A549 (cell line): ENCODE results near the gene ULBP3.

ENCODE experiments used
- CBX8 ChIP-seq: fragments of 200-600 bp; sonication (generic); IDR thresholded peaks from 2 replicates; pipeline ENCODE4 v1.6.1; 2016
- CTCF ChIP-seq: fragments of >200 bp; sonication (Bioruptor Twin); formaldehyde crosslinking; IDR thresholded peaks from 3 replicates; pipeline ENCODE4 v1.5.1; 2016
- NFE2L2 ChIP-seq: fragments of 150-350 bp; conservative IDR thresholded peaks from 2 replicates; pipeline ENCODE4 v1.6.1; 2014; ENCODE audit warnings: low read length
- POLR2A ChIP-seq: IDR thresholded peaks from 2 replicates; pipeline ENCODE4 v1.6.1; 2012; ENCODE audit warnings: mild to moderate bottlenecking, low read length
- POLR2AphosphoS2 ChIP-seq: conservative IDR thresholded peaks from 2 replicates; pipeline ENCODE4 v1.6.1; 2012; ENCODE audit warnings: low read length, improper control_type of control experiment, inconsistent platforms
- TF ChIP-seq, protein P1 (sequence below): fragments of 250-450 bp; sonication (Bioruptor Pico); IDR thresholded peaks from 2 replicates; pipeline ENCODE4 v1.5.0; 2020; ENCODE audit warnings: low read depth, mild to moderate bottlenecking, moderate library complexity
- TF ChIP-seq, protein P2 (sequence below): fragments of 200-600 bp; sonication (generic); IDR thresholded peaks from 2 replicates; pipeline ENCODE4 v1.6.1; 2016; ENCODE audit warnings: antibody characterized with exemption, mild to moderate bottlenecking, moderate library complexity

DNA sequence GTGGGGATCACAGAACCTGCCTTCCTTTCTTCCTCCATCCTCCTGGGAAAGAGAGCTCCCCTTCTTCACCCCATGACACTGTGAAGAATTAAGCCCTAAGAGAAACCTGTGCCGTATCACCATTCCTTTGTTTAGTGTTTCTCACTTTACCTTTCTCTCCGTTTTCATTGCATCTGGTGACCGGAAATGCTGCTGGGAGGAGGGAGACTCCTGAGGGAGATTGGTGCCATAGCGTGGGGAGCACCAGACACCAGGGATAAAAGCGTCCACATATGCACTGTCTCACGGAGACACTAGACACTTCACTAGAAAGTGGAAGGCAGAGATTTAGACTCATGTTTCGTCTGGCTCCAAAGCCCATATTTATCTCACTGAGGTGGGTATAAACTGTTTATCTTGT is 15.5 kb upstream of the ULBP3 start:
- TF ChIP-seq, protein P1, sequence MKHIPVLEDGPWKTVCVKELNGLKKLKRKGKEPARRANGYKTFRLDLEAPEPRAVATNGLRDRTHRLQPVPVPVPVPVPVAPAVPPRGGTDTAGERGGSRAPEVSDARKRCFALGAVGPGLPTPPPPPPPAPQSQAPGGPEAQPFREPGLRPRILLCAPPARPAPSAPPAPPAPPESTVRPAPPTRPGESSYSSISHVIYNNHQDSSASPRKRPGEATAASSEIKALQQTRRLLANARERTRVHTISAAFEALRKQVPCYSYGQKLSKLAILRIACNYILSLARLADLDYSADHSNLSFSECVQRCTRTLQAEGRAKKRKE (CRISPR knock-in tag) = no peak
- TF ChIP-seq POLR2AphosphoS2 (no peak), CBX8 (no peak), CTCF (no peak), NFE2L2 (no peak), POLR2A (no peak)
- TF ChIP-seq, protein P2, sequence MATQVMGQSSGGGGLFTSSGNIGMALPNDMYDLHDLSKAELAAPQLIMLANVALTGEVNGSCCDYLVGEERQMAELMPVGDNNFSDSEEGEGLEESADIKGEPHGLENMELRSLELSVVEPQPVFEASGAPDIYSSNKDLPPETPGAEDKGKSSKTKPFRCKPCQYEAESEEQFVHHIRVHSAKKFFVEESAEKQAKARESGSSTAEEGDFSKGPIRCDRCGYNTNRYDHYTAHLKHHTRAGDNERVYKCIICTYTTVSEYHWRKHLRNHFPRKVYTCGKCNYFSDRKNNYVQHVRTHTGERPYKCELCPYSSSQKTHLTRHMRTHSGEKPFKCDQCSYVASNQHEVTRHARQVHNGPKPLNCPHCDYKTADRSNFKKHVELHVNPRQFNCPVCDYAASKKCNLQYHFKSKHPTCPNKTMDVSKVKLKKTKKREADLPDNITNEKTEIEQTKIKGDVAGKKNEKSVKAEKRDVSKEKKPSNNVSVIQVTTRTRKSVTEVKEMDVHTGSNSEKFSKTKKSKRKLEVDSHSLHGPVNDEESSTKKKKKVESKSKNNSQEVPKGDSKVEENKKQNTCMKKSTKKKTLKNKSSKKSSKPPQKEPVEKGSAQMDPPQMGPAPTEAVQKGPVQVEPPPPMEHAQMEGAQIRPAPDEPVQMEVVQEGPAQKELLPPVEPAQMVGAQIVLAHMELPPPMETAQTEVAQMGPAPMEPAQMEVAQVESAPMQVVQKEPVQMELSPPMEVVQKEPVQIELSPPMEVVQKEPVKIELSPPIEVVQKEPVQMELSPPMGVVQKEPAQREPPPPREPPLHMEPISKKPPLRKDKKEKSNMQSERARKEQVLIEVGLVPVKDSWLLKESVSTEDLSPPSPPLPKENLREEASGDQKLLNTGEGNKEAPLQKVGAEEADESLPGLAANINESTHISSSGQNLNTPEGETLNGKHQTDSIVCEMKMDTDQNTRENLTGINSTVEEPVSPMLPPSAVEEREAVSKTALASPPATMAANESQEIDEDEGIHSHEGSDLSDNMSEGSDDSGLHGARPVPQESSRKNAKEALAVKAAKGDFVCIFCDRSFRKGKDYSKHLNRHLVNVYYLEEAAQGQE = no peak
